Activated T-cell treated with anti-CD3 and anti-CD28 coated beads for 24 hours (primary cell): ENCODE measurements around the gene MMP7.
A peak's percentile ranks its signal among the peaks of the same experiment; 100 is the strongest.

ENCODE experiments used
- DNase-seq: peaks from one replicate; pipeline ENCODE4 v3.0.0-alpha.2; 2020; ENCODE audit warnings: low read depth

The MMP7 gene

GRCh38 chr11:102495161-102496042 lies 35.1 kb downstream of the MMP7 start:
- DNase-seq, result peak; percentile 41

- DNase-seq, result no peak
Observed at GRCh38 chr11:102494216-102494615, 36.3 kb downstream of the MMP7 start.

GRCh38 chr11:102493524-102493923 lies 37.0 kb downstream of the MMP7 start:
- no peak for DNase-seq

- DNase-seq, result no peak
Observed at GRCh38 chr11:102491969-102492368, 38.6 kb downstream of the MMP7 start.

- no peak for DNase-seq
Observed at GRCh38 chr11:102489186-102490145, 41.1 kb downstream of the MMP7 start.

GRCh38 chr11:102488208-102488607 lies 42.3 kb downstream of the MMP7 start:
- DNase-seq, result no peak

GRCh38 chr11:102487214-102487613 lies 43.3 kb downstream of the MMP7 start:
- DNase-seq, result no peak

- no peak for DNase-seq
Observed at GRCh38 chr11:102486584-102486983, 44.0 kb downstream of the MMP7 start.

- DNase-seq, result no peak
Observed at GRCh38 chr11:102485095-102485722, 45.3 kb downstream of the MMP7 start.

- DNase-seq, result no peak
Observed at GRCh38 chr11:102482433-102482832, 48.1 kb downstream of the MMP7 start.

- no peak for DNase-seq
Observed at GRCh38 chr11:102479733-102480132, 50.8 kb downstream of the MMP7 start.

GRCh38 chr11:102478673-102479299 lies 51.8 kb downstream of the MMP7 start:
- no peak for DNase-seq

- DNase-seq, result no peak
Observed at GRCh38 chr11:102476812-102477211, 53.7 kb downstream of the MMP7 start.

- no peak for DNase-seq
Observed at GRCh38 chr11:102476069-102476468, 54.5 kb downstream of the MMP7 start.

- no peak for DNase-seq
Observed at GRCh38 chr11:102473543-102473942, 57.0 kb downstream of the MMP7 start.

- no peak for DNase-seq
Observed at GRCh38 chr11:102472127-102472526, 58.4 kb downstream of the MMP7 start.

GRCh38 chr11:102471474-102471873 lies 59.1 kb downstream of the MMP7 start:
- no peak for DNase-seq
